Subcutaneous preadipocyte (primary cell): Measurements from ENCODE around the gene LARGE1. TPM values are rescaled to one million over a fixed set of nuclear protein-coding genes. Genes with fewer than 3 reads are reported as not detected.

ENCODE experiments used
- small RNA-seq: library from RNA; depleted of rRNA; stranded (forward); fragments of <200 nt; gene quantifications from one replicate; pipeline ENCODE3, GENCODE V24; 2012
- total RNA-seq: library from RNA; depleted of rRNA; stranded (reverse); fragments of >200 nt; gene quantifications from 2 replicates; pipeline ENCODE4 v1.2.3, GENCODE V29; 2012

LARGE1 gene
- total RNA-seq: 12.1 and 12.3 TPM in 2 replicates

GRCh38 chr22:33920197-33920540 is at the start of gene LARGE1:
Gene LARGE1 (minus strand): TSS chr22:33920476.

Small RNA genes lying within 50 kb of the gene (small RNA-seq; reads per million reads assigned to genes)
- not detected for gene MIR4764
- gene SNORA50B: not detected
